ENCODE measurements around the gene INPP5A.

INPP5A gene

DNA sequence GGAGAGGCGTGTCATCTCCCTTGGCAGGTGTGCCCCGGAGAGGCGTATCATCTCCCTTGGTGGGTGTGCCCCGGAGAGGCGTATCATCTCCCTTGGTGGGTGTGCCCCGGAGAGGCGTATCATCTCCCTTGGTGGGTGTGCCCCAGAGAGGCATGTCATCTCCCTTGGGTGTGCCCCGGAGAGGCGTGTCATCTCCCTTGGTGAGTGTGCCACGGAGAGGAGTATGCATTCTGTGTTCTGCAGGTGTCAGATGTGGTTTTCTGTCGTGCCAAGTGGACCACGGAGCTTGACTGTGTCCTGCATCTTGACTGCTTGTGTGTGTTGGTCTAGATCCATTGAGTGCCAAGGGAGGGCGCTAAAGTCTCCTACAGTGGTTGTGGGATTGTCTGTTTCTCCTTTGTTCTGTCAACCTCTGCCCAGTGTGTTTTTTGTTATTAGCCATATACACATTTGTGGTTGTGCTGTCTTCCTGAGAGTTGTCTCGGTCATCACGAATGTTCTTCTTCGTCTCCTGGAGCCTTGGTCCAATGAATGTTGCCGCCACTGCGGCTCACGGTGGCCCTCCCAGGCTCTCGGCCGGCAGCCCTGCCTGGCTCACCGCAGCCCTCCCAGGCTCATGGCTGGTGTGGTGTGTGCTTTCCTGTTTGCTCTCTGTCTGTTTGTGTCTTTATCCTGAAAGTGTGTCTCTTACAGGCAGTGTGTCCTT lies 96.8 kb downstream of the INPP5A start:
- no peak for DNase-seq (ENCODE audit: extremely low read depth, low read depth)
- TF ChIP-seq, protein P1, sequence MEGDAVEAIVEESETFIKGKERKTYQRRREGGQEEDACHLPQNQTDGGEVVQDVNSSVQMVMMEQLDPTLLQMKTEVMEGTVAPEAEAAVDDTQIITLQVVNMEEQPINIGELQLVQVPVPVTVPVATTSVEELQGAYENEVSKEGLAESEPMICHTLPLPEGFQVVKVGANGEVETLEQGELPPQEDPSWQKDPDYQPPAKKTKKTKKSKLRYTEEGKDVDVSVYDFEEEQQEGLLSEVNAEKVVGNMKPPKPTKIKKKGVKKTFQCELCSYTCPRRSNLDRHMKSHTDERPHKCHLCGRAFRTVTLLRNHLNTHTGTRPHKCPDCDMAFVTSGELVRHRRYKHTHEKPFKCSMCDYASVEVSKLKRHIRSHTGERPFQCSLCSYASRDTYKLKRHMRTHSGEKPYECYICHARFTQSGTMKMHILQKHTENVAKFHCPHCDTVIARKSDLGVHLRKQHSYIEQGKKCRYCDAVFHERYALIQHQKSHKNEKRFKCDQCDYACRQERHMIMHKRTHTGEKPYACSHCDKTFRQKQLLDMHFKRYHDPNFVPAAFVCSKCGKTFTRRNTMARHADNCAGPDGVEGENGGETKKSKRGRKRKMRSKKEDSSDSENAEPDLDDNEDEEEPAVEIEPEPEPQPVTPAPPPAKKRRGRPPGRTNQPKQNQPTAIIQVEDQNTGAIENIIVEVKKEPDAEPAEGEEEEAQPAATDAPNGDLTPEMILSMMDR (IDR thresholded peaks at IDR 0.05; ENCODE audit: low read depth, low read length), result no peak

DNA sequence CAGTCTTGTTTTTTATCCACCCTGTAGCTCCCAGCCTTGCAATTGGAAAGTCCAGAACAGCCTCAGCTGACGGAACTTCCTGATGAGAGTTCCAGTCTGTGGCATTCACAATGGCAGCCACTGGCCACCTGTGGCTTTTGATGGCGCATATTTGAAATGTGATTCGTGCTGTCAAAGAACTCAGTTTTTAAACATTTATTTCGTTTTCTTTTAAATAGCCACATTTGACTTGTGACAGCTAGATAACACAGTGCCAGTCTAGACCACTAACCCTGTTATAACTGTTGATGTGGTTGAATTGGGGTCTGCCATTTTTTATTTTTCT lies 97.3 kb downstream of the INPP5A start:
- TF ChIP-seq, protein P1 (IDR thresholded peaks at IDR 0.05; ENCODE audit: low read depth, low read length), result no peak
- no peak for DNase-seq (ENCODE audit: extremely low read depth, low read depth)

DNA sequence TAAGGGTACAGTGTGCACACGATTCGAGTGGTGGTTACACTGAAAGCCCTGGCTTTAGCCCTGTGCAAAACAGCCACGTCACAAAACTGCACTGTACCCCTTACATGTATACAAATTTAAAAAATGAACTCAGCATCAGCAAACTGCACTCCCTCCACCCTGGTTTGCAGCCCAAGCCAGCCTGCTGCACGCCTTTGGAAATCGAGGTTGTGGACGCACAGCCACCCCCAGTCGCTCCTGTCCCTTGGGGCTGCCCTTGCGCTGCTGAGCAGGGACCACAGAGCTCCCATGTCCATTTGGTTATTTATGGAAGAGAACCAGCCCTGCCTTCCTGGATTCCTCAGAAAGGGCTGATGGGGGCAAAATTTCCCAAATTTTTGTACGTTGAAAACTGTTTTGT lies 98.8 kb downstream of the INPP5A start:
- TF ChIP-seq, protein P1 (IDR thresholded peaks at IDR 0.05; ENCODE audit: low read depth, low read length), result no peak
- DNase-seq (ENCODE audit: extremely low read depth, low read depth), result no peak

DNA sequence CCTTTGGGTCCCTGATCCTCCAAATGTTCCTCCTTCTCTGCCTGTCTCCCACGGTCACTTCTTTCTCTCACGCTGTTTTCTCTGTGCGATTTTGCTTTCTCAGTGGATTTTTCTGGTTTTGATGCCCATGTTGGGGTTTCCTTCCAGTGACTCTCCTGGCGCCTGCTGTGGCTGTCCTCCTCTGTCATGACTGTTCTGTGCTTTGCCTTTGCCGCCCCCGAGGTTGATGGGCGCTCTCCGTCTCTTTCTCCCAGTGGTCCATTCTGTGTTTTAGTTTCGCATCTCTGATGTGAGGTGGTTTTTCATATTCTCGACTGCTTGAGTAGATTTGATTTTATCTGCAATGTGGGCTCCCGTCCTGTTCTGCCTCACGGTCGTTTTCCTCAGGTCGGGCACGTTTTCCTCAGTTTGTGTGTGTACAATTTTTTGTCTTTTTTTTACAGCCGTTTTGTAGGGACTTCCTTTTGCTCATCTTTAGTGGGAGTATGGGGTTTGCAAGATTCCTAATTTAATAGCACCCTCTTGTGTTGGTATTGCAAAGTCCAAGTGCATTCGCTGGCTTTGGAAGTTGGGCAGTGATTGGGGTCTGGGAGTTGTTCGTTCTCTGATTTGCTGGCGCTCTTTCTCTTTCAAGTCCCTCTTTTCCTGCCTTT lies 100.0 kb downstream of the INPP5A start:
- TF ChIP-seq, protein P1 (IDR thresholded peaks at IDR 0.05; ENCODE audit: low read depth, low read length), result peak; percentile 74
- no peak for DNase-seq (ENCODE audit: extremely low read depth, low read depth)

DNA sequence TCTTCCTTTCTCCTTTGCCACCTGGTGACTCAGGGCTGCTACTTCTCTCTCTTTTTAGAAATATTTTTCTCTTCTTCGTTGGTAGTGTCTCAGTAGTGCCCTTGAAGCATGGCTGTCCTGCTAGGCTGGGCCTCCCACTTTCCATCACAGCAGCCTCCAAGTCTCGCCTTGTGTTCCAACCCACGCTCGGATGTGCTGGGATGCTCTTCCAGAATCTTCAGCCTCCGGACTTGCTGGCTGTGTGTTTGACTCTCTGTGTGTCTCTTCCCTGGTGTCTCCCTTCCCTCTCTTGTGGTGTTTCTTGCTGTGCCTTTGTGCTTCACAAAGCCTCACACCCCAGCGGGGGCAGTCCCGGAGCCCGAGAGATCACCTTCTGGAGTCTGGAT lies 100.5 kb downstream of the INPP5A start:
- no peak for DNase-seq (ENCODE audit: extremely low read depth, low read depth)
- TF ChIP-seq, protein P1 (IDR thresholded peaks at IDR 0.05; ENCODE audit: low read depth, low read length), result no peak

DNA sequence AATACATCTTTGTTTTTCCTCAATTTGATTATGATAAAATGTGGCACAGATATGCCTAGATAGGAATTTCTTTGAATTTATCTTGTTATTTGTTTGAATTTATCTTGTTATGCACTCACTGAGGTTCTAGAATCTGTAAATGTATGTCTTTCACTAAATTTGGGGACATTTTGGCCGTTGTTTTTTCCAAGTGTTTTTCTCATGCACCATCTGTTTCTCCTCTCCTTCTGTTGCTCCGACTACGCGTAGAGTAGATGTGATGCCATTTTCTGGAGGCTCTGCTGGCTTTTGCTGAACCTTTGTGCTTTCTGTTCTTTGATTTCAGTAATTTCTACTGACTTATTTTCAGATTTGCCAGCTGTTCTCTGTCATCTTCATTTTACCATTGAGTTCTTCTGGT lies 101.9 kb downstream of the INPP5A start:
- TF ChIP-seq, protein P1 (IDR thresholded peaks at IDR 0.05; ENCODE audit: low read depth, low read length), result no peak
- no peak for DNase-seq (ENCODE audit: extremely low read depth, low read depth)

DNA sequence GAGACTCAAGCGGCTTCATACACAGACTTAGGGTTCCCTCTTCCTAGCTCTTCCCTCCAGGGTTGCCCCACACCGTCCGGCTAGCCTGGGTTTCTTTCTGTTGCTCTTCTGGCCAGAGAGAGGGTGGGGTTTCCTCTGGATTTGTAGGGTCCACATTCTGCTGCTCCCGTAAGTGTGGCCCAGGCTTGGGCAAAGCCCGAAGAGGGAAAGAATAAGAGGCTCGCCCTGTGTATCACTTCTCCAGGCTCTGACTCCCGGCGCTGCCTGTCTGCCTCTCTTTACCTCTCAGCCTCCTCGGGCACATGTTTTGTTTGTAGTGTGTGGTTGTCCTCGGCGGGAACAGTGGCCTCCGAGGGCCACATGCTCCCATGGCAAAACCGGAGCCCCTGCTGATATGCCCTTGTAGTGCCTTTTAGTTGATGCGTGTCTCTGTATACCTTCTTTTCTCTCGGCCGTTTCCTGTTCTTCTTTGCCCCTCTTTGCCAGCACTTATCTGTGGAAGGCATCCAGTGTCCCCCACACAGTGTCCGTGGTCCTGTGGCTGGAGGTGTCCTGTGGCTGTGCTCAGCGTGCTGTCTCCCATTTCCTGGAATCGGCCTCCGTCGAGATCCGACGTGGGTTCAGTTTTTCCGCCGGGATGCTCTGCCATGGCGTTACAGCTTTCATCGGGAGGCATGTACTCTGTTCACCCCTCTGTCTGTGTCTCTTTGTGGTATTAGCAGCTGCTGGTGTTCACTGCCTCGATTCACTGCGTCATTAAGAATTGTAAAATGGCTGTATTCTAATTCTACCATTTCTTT lies 102.9 kb downstream of the INPP5A start:
- no peak for DNase-seq (ENCODE audit: extremely low read depth, low read depth)
- TF ChIP-seq, protein P1 (IDR thresholded peaks at IDR 0.05; ENCODE audit: low read depth, low read length), result no peak

Data from AG09319 (cell line).